CD4-positive, alpha-beta T cell treated with Interleukin-17A for 4 hours (primary cell): Measurements from ENCODE around the gene PPP1CB.
"Not testable (repeated sequence)": the region's sequence is repeated elsewhere in the genome, so short reads cannot be mapped to it uniquely, and the experiment has no call there.

Source experiments
- DNase-seq: peaks from one replicate; pipeline ENCODE4 v3.0.0-alpha.2; 2020; ENCODE audit warnings: mixed read lengths

The PPP1CB gene

GRCh38 chr2:28780496-28780895 lies 28.9 kb downstream of the PPP1CB start:
- no peak for DNase-seq

GRCh38 chr2:28782423-28782822 lies 30.8 kb downstream of the PPP1CB start:
- no peak for DNase-seq

- not testable (repeated sequence) for DNase-seq
Measured at GRCh38 chr2:28784570-28784969, 32.9 kb downstream of the PPP1CB start.

GRCh38 chr2:28796620-28797019 lies 45.0 kb downstream of the PPP1CB start:
- DNase-seq = no peak

GRCh38 chr2:28801726-28802125 lies 50.1 kb downstream of the PPP1CB start:
- no peak for DNase-seq

GRCh38 chr2:28802975-28803429 lies 51.4 kb downstream of the PPP1CB start:
- DNase-seq = no peak

- DNase-seq = no peak
Measured at GRCh38 chr2:28809927-28810326, 58.3 kb downstream of the PPP1CB start.

GRCh38 chr2:28810384-28811285 lies 59.0 kb downstream of the PPP1CB start, which contains the start of gene SPDYA:
TSS of gene SPDYA (plus strand) at chr2:28810834. CDS start at chr2:28816015, 5,181 bp downstream.
- peak; percentile 87 for DNase-seq

- DNase-seq = no peak
Measured at GRCh38 chr2:28818053-28818452, 66.4 kb downstream of the PPP1CB start.

- DNase-seq = peak; percentile 71
Measured at GRCh38 chr2:28821295-28821958, 69.8 kb downstream of the PPP1CB start.

GRCh38 chr2:28822036-28822435 lies 70.4 kb downstream of the PPP1CB start:
- no peak for DNase-seq

- no peak for DNase-seq
Measured at GRCh38 chr2:28824207-28824606, 72.6 kb downstream of the PPP1CB start.

GRCh38 chr2:28824870-28825269 lies 73.2 kb downstream of the PPP1CB start:
- no peak for DNase-seq

- DNase-seq = no peak
Measured at GRCh38 chr2:28828382-28828781, 76.8 kb downstream of the PPP1CB start.

GRCh38 chr2:28833740-28834470 lies 82.3 kb downstream of the PPP1CB start:
- DNase-seq = no peak

GRCh38 chr2:28835781-28836180 lies 84.2 kb downstream of the PPP1CB start:
- DNase-seq = no peak

- no peak for DNase-seq
Measured at GRCh38 chr2:28838971-28839370, 87.3 kb downstream of the PPP1CB start.

- no peak for DNase-seq
Measured at GRCh38 chr2:28842042-28842441, 90.4 kb downstream of the PPP1CB start.
